GM23338 (cell line): ENCODE measurements around the gene PDIA5. TPM values are rescaled to one million over a fixed set of nuclear protein-coding genes. Genes with fewer than 3 reads are reported as not detected.

Experiments used
- ATAC-seq: fragments of 200-7000 bp; cut with Tn5 transposase; 3 replicates; pipeline ENCODE4 v1.9.1; 2020
- DNase-seq: peaks from one replicate; pipeline ENCODE4 v3.0.0-alpha.2; 2015; ENCODE audit warnings: low spot score
- H2AFZ ChIP-seq: fragments of 200-600 bp; sonication (generic); 2 replicates; pipeline ENCODE4 v1.8.0; 2016; ENCODE audit warnings: antibody characterized with exemption, mild to moderate bottlenecking, moderate library complexity
- H3F3A ChIP-seq: fragments of 200-600 bp; sonication (generic); replicated peaks from 2 replicates; pipeline ENCODE4 v1.8.0; 2017; ENCODE audit warnings: antibody characterized with exemption, mixed run types, low read depth
- H3K27ac ChIP-seq: fragments of 200-600 bp; sonication (generic); 2 replicates; pipeline ENCODE4 v1.6.1; 2016; ENCODE audit warnings: low read depth
- H3K27me3 ChIP-seq: fragments of 200-600 bp; sonication (generic); 2 replicates; pipeline ENCODE4 v1.8.0; 2016; ENCODE audit warnings: mild to moderate bottlenecking, mixed run types, moderate library complexity; ENCODE audit not compliant: insufficient read depth
- H3K36me3 ChIP-seq: fragments of 200-600 bp; sonication (generic); 2 replicates; pipeline ENCODE4 v1.8.0; 2016; ENCODE audit warnings: mild to moderate bottlenecking; ENCODE audit not compliant: insufficient read depth
- H3K4me1 ChIP-seq: fragments of 200-600 bp; sonication (generic); 2 replicates; pipeline ENCODE4 v1.8.0; 2016; ENCODE audit warnings: mild to moderate bottlenecking, moderate library complexity; ENCODE audit not compliant: insufficient read depth
- H3K4me2 ChIP-seq: fragments of 200-600 bp; sonication (generic); 2 replicates; pipeline ENCODE4 v1.7.1; 2017; ENCODE audit warnings: mixed run types
- H3K4me3 ChIP-seq: fragments of 200-600 bp; sonication (generic); 2 replicates; pipeline ENCODE4 v1.6.1; 2016; ENCODE audit warnings: mixed run types
- H3K79me2 ChIP-seq: fragments of 200-600 bp; sonication (generic); replicated peaks from 2 replicates; pipeline ENCODE4 v1.8.0; 2017; ENCODE audit warnings: mild to moderate bottlenecking; ENCODE audit not compliant: insufficient read depth
- H3K9me2 ChIP-seq: fragments of 200-600 bp; sonication (generic); 2 replicates; pipeline ENCODE4 v1.8.0; 2017; ENCODE audit not compliant: insufficient read depth
- H4K20me1 ChIP-seq: fragments of 200-600 bp; sonication (generic); replicated peaks from 2 replicates; pipeline ENCODE4 v1.8.0; 2017; ENCODE audit warnings: mild to moderate bottlenecking; ENCODE audit not compliant: insufficient read depth
- H3K27ac Mint-ChIP-seq: 2 replicates; pipeline ENCODE4 v1.8.0; 2020; ENCODE audit warnings: inconsistent platforms, mild to moderate bottlenecking, moderate library complexity, mixed read lengths
- H3K27me3 Mint-ChIP-seq: 3 replicates; pipeline ENCODE4 v1.8.0; 2022; ENCODE audit warnings: low read depth, mild to moderate bottlenecking, moderate library complexity, mixed read lengths, inconsistent platforms; ENCODE audit not compliant: insufficient read depth, poor library complexity
- H3K36me3 Mint-ChIP-seq: 3 replicates; pipeline ENCODE4 v1.8.0; 2021; ENCODE audit warnings: low read depth, mild to moderate bottlenecking, inconsistent platforms, moderate library complexity, mixed read lengths
- H3K4me1 Mint-ChIP-seq: 3 replicates; pipeline ENCODE4 v1.8.0; 2020; ENCODE audit warnings: mild to moderate bottlenecking, inconsistent platforms, mixed read lengths
- H3K4me3 Mint-ChIP-seq: 3 replicates; pipeline ENCODE4 v1.8.0; 2021; ENCODE audit warnings: moderate library complexity, mild to moderate bottlenecking, inconsistent platforms, mixed read lengths
- H3K9me3 Mint-ChIP-seq: 3 replicates; pipeline ENCODE4 v1.8.0; 2020; ENCODE audit warnings: moderate library complexity, mild to moderate bottlenecking, inconsistent platforms, mixed read lengths
- CREB1 ChIP-seq: fragments of 250-450 bp; sonication (Bioruptor Pico); IDR thresholded peaks from 2 replicates; pipeline ENCODE4 v1.5.0; 2020; ENCODE audit warnings: low read depth, mild to moderate bottlenecking, moderate library complexity
- CTCF ChIP-seq, 2 experiments: fragments of 200-600 bp in 1 of 2; sonication (generic) in 1 of 2; conservative IDR thresholded peaks; 2 replicates each; pipeline versions ENCODE4 v1.5.1 to v1.6.1; 2016 to 2017; ENCODE audit warnings: antibody characterized with exemption in 2 of 2, low read depth in 2 of 2, mild to moderate bottlenecking in 2 of 2, moderate library complexity in 1 of 2
- ETS1 ChIP-seq: IDR thresholded peaks from 2 replicates; pipeline ENCODE4 v1.6.1; 2016; ENCODE audit warnings: antibody characterized with exemption
- EZH2 ChIP-seq: fragments of 200-600 bp; sonication (generic); IDR thresholded peaks from one replicate; pipeline ENCODE4 v1.8.0; 2017; ENCODE audit warnings: antibody characterized with exemption, mild to moderate bottlenecking, low read depth; ENCODE audit not compliant: unreplicated experiment
- EZH2phosphoT487 ChIP-seq: fragments of 200-600 bp; sonication (generic); IDR thresholded peaks from one replicate; pipeline ENCODE4 v1.8.1; 2018; ENCODE audit warnings: antibody characterized with exemption; ENCODE audit not compliant: unreplicated experiment
- JUNB ChIP-seq: IDR thresholded peaks from one replicate; pipeline ENCODE4 v1.6.1; 2016; ENCODE audit warnings: antibody characterized with exemption; ENCODE audit not compliant: unreplicated experiment
- NANOG ChIP-seq: IDR thresholded peaks from 2 replicates; pipeline ENCODE4 v1.6.1; 2016; ENCODE audit warnings: antibody characterized with exemption, borderline replicate concordance
- POLR2AphosphoS5 ChIP-seq: IDR thresholded peaks from 2 replicates; pipeline ENCODE4 v1.6.1; 2016; ENCODE audit warnings: antibody characterized with exemption, low read depth
- STAT1 ChIP-seq: IDR thresholded peaks from one replicate; pipeline ENCODE4 v1.6.1; 2016; ENCODE audit warnings: antibody characterized with exemption; ENCODE audit not compliant: unreplicated experiment
- ZNF114 ChIP-seq: fragments of 250-450 bp; sonication (Bioruptor Pico); IDR thresholded peaks from 2 replicates; pipeline ENCODE4 v1.5.0; 2020; ENCODE audit warnings: mild to moderate bottlenecking, moderate library complexity
- ZNF331 ChIP-seq: fragments of 250-450 bp; sonication (Bioruptor Pico); IDR thresholded peaks from 2 replicates; pipeline ENCODE4 v1.5.0; 2020; ENCODE audit warnings: low read depth, mild to moderate bottlenecking, moderate library complexity
- ZNF462 ChIP-seq: fragments of 250-450 bp; sonication (Bioruptor Pico); IDR thresholded peaks from 2 replicates; pipeline ENCODE4 v1.5.0; 2020; ENCODE audit warnings: mild to moderate bottlenecking, moderate library complexity
- polyA plus RNA-seq: library from polyadenylated mRNA; unstranded; fragments of >200 nt; fragmentation: Nextera tagmentation; extraction: Ambion mirVana; gene quantifications from 2 replicates; pipeline ENCODE4 v1.2.1, GENCODE V29; 2016
- total RNA-seq: library from RNA; depleted of rRNA; stranded (reverse); fragments of >200 nt; shearing (Covaris generic); gene quantifications from 2 replicates; pipeline ENCODE4 v1.2.3, GENCODE V29; 2014

The PDIA5 gene
- total and polyA plus RNA-seq, 2 experiments from 2014 or later: 22.9 to 28.1 TPM

GRCh38 chr3:123129532-123129931 lies 62.7 kb downstream of the PDIA5 start (continued):
- TF ChIP-seq ZNF462: no peak
- no peak for TF ChIP-seq EZH2
- TF ChIP-seq ETS1: no peak
- TF ChIP-seq STAT1: no peak
- TF ChIP-seq POLR2AphosphoS5: no peak

GRCh38 chr3:123130079-123130750 lies 63.4 kb downstream of the PDIA5 start:
- Mint-ChIP-seq H3K4me3 (no peak overlapping the region), H3K36me3 (peaks cover 8% of the 10 kb centered on the region; the same call in 2 of the 3 replicates), H3K9me3 (no peaks in the 10 kb centered on the region), H3K27ac (no peak overlapping the region), H3K27me3 (peaks cover 1% of the 10 kb centered on the region), H3K4me1 (peaks cover 10% of the 10 kb centered on the region)
- Histone ChIP-seq H3K79me2 (no peaks in the 10 kb centered on the region), H4K20me1 (peaks cover 3% of the 10 kb centered on the region; the same call in 1 of the 2 replicates), H3K9me2 (no peaks in the 10 kb centered on the region), H3K4me2 (no peak overlapping the region), H3K27ac (no peak overlapping the region), H3K36me3 (peaks cover 19% of the 10 kb centered on the region; the same call in 1 of the 2 replicates), H3K4me1 (peaks cover 10% of the 10 kb centered on the region), H3F3A (no peaks in the 10 kb centered on the region), H3K4me3 (no peak overlapping the region), H2AFZ (no peak overlapping the region), H3K27me3 (no peaks in the 10 kb centered on the region)
- DNase-seq (no peak), ATAC-seq (no peak; the same call in 2 of the 3 replicates)
- no peak for TF ChIP-seq STAT1
- no peak for TF ChIP-seq ETS1
- no peak for TF ChIP-seq EZH2phosphoT487
- TF ChIP-seq CTCF (conservative IDR thresholded peaks at IDR 0.05; ENCODE audit: low read depth in 2 of 2): no peak
- no peak for TF ChIP-seq ZNF114 (CRISPR knock-in tag)
- no peak for TF ChIP-seq NANOG
- TF ChIP-seq EZH2: no peak
- TF ChIP-seq JUNB: no peak
- no peak for TF ChIP-seq CREB1
- no peak for TF ChIP-seq ZNF331
